ENCODE results near the gene RUNX1. TPM values are rescaled to one million over a fixed set of nuclear protein-coding genes. Genes with fewer than 3 reads are reported as not detected.
A peak's percentile ranks its signal among the peaks of the same experiment; 100 is the strongest.

The RUNX1 gene
- total RNA-seq, 1 donor from 2014 or later: 109 TPM

GRCh38 chr21:34923626-34924025 lies 125.5 kb downstream of the RUNX1 start:
- no peak for DNase-seq (ENCODE audit: low spot score)
- intact Hi-C loops (cut with DNase I): no loop called here
- no peak for ATAC-seq

GRCh38 chr21:34923202-34923601 lies 125.9 kb downstream of the RUNX1 start:
- intact Hi-C loops (cut with DNase I): no loop called here
- ATAC-seq (no peak), DNase-seq (ENCODE audit: low spot score) (no peak)

- intact Hi-C loops (cut with DNase I): no loop called here
- DNase-seq (ENCODE audit: low spot score): no peak
- ATAC-seq: no peak
Measured at GRCh38 chr21:34922479-34922878, 126.6 kb downstream of the RUNX1 start.

- intact Hi-C loops (cut with DNase I): no loop called here
- ATAC-seq: no peak
- DNase-seq (ENCODE audit: low spot score): no peak
Measured at GRCh38 chr21:34921151-34921550, 128.0 kb downstream of the RUNX1 start.

- no peak for ATAC-seq
- no peak for DNase-seq (ENCODE audit: low spot score)
- intact Hi-C loops (cut with DNase I): no loop called here
Measured at GRCh38 chr21:34919406-34919805, 129.7 kb downstream of the RUNX1 start.

GRCh38 chr21:34916446-34916845 lies 132.7 kb downstream of the RUNX1 start:
- intact Hi-C loops (cut with DNase I): no loop called here
- DNase-seq (ENCODE audit: low spot score): no peak
- no peak for ATAC-seq

- intact Hi-C loops (cut with DNase I): no loop called here
- no peak for ATAC-seq
- no peak for DNase-seq (ENCODE audit: low spot score)
Measured at GRCh38 chr21:34915364-34915841, 133.7 kb downstream of the RUNX1 start.

- DNase-seq (ENCODE audit: low spot score): no peak
- intact Hi-C loops (cut with DNase I): no loop called here
- ATAC-seq: no peak
Measured at GRCh38 chr21:34914239-34914638, 134.9 kb downstream of the RUNX1 start.

- DNase-seq (ENCODE audit: low spot score): no peak
- ATAC-seq: no peak
- intact Hi-C loops (cut with DNase I): no loop called here
Measured at GRCh38 chr21:34913811-34914210, 135.3 kb downstream of the RUNX1 start.

- DNase-seq (ENCODE audit: low spot score) (no peak), ATAC-seq (no peak)
- intact Hi-C loops (cut with DNase I): no loop called here
Measured at GRCh38 chr21:34912022-34912945, 136.8 kb downstream of the RUNX1 start.

- DNase-seq (ENCODE audit: low spot score) (no peak), ATAC-seq (no peak)
- intact Hi-C loops (cut with DNase I): no loop called here
Measured at GRCh38 chr21:34911360-34911759, 137.7 kb downstream of the RUNX1 start.

GRCh38 chr21:34910396-34910795 lies 138.7 kb downstream of the RUNX1 start:
- intact Hi-C loops (cut with DNase I): no loop called here
- no peak for ATAC-seq
- no peak for DNase-seq (ENCODE audit: low spot score)

GRCh38 chr21:34909492-34910292 lies 139.4 kb downstream of the RUNX1 start:
- peak; percentile 48 for ATAC-seq
- no peak for DNase-seq (ENCODE audit: low spot score)
- intact Hi-C loops (cut with DNase I): no loop called here

GRCh38 chr21:34908419-34909055 lies 140.6 kb downstream of the RUNX1 start:
- no peak for DNase-seq (ENCODE audit: low spot score)
- intact Hi-C loops (cut with DNase I): no loop called here
- peak; percentile 85 for ATAC-seq

- DNase-seq (ENCODE audit: low spot score) (no peak), ATAC-seq (no peak)
- intact Hi-C loops (cut with DNase I): no loop called here
Measured at GRCh38 chr21:34907461-34908418, 141.4 kb downstream of the RUNX1 start.

GRCh38 chr21:34906401-34906800 lies 142.7 kb downstream of the RUNX1 start:
- intact Hi-C loops (cut with DNase I): no loop called here
- DNase-seq (ENCODE audit: low spot score) (no peak), ATAC-seq (no peak)

GRCh38 chr21:34905218-34905537 lies 143.9 kb downstream of the RUNX1 start:
- intact Hi-C loops (cut with DNase I): no loop called here
- no peak for ATAC-seq
- no peak for DNase-seq (ENCODE audit: low spot score)

GRCh38 chr21:34904526-34905217 lies 144.4 kb downstream of the RUNX1 start:
- DNase-seq (ENCODE audit: low spot score) (no peak), ATAC-seq (no peak)
- intact Hi-C loops (cut with DNase I): no loop called here
